ENCODE measurements around the gene OXSR1. TPM values are rescaled to one million over a fixed set of nuclear protein-coding genes. Genes with fewer than 3 reads are reported as not detected.
"Not testable (repeated sequence)": the region's sequence is repeated elsewhere in the genome, so short reads cannot be mapped to it uniquely, and the experiment has no call there.

The OXSR1 gene
- total and polyA plus RNA-seq, 3 experiments from 2014 or later = 16.4 to 60.0 (median 56.3) TPM

DNA sequence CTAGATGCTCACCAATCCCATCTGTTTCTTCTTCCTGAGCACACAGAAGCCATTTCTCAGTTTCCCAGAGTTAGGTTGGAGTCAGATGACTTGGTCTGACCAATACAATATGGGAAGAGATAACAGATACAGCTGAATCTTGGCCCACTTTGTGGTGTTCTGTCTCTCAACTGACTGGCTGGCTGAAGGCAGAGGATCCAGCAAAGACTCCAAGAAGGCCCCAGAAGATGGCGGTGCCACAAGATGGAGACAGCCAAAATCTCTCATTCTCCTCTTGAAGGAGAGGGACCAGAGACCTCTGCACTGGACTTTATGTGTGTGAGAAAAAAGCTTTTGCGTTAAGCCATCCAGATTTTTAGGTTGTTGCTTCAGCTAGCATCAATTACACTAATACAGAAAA lies 8.2 kb upstream of the OXSR1 start:
- Mint-ChIP-seq H3K9me3 (no peaks in the 10 kb centered on the region), H3K4me3 (no peak overlapping the region), H3K36me3 (no peaks in the 10 kb centered on the region), H3K4me1 (peaks cover 2 to 9% (median 8%) of the 10 kb centered on the region in 3 donors), H3K27me3 (no peaks in the 10 kb centered on the region), H3K27ac (peak overlapping the region in 1 of 8 donors; percentile 70)
- Histone ChIP-seq H3K27ac (ENCODE audit: low read depth, low read length) (no peak overlapping the region), H3K4me1 (ENCODE audit: insufficient read depth, low read length) (no peaks in the 10 kb centered on the region), H3K27me3 (ENCODE audit: insufficient read depth, low read length, poor library complexity, severe bottlenecking) (no peaks in the 10 kb centered on the region), H3K9me3 (ENCODE audit: low read length) (no peaks in the 10 kb centered on the region), H3K4me3 (ENCODE audit: low read length) (no peak overlapping the region), H3K36me3 (ENCODE audit: insufficient read depth, low read length) (no peaks in the 10 kb centered on the region)
- DNase-seq = no peak
- POLR2A ChIA-PET = interaction anchor here (1.4 kb wide), 1 partner anchor 9 kb away, joined by 3 read pairs; no protein-coding TSS in a partner anchor
- CTCF ChIA-PET = interaction anchor here (0.7 to 0.9 kb wide), 2 partner anchors 15 to 190 kb away, joined by 3 read pairs; no protein-coding TSS in a partner anchor

DNA sequence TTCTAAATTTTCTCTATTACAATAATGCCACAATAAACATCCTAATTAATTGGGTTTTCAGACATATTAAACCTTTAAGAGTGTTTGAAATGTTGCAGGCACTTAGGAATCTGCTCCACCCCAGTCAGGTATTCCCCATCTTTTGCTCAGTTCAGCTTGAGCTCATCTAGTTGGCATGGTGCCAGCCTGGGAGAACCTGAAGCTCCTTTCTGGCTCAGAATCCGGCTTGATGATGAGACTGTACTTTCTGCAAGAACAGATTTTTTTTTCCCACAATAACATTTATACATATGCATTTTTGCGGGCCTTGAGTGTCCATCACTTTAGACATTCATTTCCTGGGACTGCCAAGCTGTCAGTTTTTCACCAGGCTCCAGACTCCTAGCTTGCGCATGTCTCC lies 7.7 kb upstream of the OXSR1 start:
- no peaks in the 10 kb centered on the region for H3K27me3 ChIP-seq (ENCODE audit: insufficient read depth, low read length, poor library complexity, severe bottlenecking)
- no peaks in the 10 kb centered on the region for H3K4me1 ChIP-seq (ENCODE audit: insufficient read depth, low read length)
- H3K36me3 ChIP-seq (ENCODE audit: insufficient read depth, low read length) = no peaks in the 10 kb centered on the region
- H3K36me3 Mint-ChIP-seq = no peaks in the 10 kb centered on the region
- no peak overlapping the region for H3K4me3 ChIP-seq (ENCODE audit: low read length)
- no peak overlapping the region for H3K27ac ChIP-seq (ENCODE audit: low read depth, low read length)
- no peaks in the 10 kb centered on the region for H3K9me3 Mint-ChIP-seq
- no peaks in the 10 kb centered on the region for H3K9me3 ChIP-seq (ENCODE audit: low read length)
- H3K4me3 Mint-ChIP-seq = no peak overlapping the region
- DNase-seq = no peak
- no peaks in the 10 kb centered on the region for H3K27me3 Mint-ChIP-seq
- peaks cover 2 to 6% (median 3%) of the 10 kb centered on the region in 3 donors for H3K4me1 Mint-ChIP-seq
- H3K27ac Mint-ChIP-seq = peak overlapping the region in 1 of 8 donors; percentile 32
- ChIA-PET POLR2A (interaction anchor here (1.4 kb wide), 1 partner anchor 9 kb away, joined by 3 read pairs; no protein-coding TSS in a partner anchor), CTCF (no interaction called here)

- no peaks in the 10 kb centered on the region for H3K27me3 ChIP-seq (ENCODE audit: insufficient read depth, low read length, poor library complexity, severe bottlenecking)
- Mint-ChIP-seq H3K4me1 (peaks cover 0 to under 1% (median 0%) of the 10 kb centered on the region in 3 donors), H3K27ac (no peak overlapping the region), H3K4me3 (no peak overlapping the region), H3K9me3 (no peaks in the 10 kb centered on the region), H3K36me3 (no peaks in the 10 kb centered on the region), H3K27me3 (no peaks in the 10 kb centered on the region)
- ChIA-PET POLR2A (interaction anchor here (1.4 kb wide), 1 partner anchor 8 kb away, joined by 3 read pairs; no protein-coding TSS in a partner anchor), CTCF (interaction anchor here (1.2 kb wide), 1 partner anchor 19 kb away, joined by 3 read pairs; no protein-coding TSS in a partner anchor)
- H3K4me1 ChIP-seq (ENCODE audit: insufficient read depth, low read length) = no peaks in the 10 kb centered on the region
- no peak overlapping the region for H3K4me3 ChIP-seq (ENCODE audit: low read length)
- H3K36me3 ChIP-seq (ENCODE audit: insufficient read depth, low read length) = no peaks in the 10 kb centered on the region
- no peaks in the 10 kb centered on the region for H3K9me3 ChIP-seq (ENCODE audit: low read length)
- no peak overlapping the region for H3K27ac ChIP-seq (ENCODE audit: low read depth, low read length)
- no peak for DNase-seq
These were observed 6.9 kb upstream of the OXSR1 start for GRCh38 chr3:38158472-38158871.

DNA sequence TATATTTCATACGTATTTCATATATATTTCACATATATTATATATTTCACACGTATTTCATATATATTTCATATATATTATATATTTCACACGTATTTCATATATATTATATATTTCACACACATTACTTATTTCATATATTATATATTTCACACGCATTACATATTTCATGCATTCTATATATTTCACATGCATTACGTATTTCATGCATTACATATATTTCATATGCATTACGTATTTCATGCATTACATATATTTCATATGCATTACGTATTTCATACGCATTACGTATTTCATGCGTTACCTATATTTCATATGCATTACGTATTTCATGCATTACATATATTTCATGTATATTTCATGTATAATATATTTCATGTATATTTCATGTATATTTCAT lies 4.6 kb upstream of the OXSR1 start:
- H3K27ac Mint-ChIP-seq; H3K9me3 Mint-ChIP-seq; DNase-seq; H3K4me1 ChIP-seq (ENCODE audit: insufficient read depth, low read length); POLR2A ChIA-PET; H3K27ac ChIP-seq (ENCODE audit: low read depth, low read length); H3K4me3 ChIP-seq (ENCODE audit: low read length); H3K27me3 ChIP-seq (ENCODE audit: insufficient read depth, low read length, poor library complexity, severe bottlenecking); H3K4me3 Mint-ChIP-seq; H3K36me3 ChIP-seq (ENCODE audit: insufficient read depth, low read length); H3K9me3 ChIP-seq (ENCODE audit: low read length); H3K27me3 Mint-ChIP-seq; CTCF ChIA-PET: not testable (repeated sequence)
- H3K36me3 Mint-ChIP-seq = peaks cover 0 to 10% (median 0%) of the 10 kb centered on the region in 3 donors
- H3K4me1 Mint-ChIP-seq = peaks cover 7 to 16% (median 9%) of the 10 kb centered on the region in 3 donors

DNA sequence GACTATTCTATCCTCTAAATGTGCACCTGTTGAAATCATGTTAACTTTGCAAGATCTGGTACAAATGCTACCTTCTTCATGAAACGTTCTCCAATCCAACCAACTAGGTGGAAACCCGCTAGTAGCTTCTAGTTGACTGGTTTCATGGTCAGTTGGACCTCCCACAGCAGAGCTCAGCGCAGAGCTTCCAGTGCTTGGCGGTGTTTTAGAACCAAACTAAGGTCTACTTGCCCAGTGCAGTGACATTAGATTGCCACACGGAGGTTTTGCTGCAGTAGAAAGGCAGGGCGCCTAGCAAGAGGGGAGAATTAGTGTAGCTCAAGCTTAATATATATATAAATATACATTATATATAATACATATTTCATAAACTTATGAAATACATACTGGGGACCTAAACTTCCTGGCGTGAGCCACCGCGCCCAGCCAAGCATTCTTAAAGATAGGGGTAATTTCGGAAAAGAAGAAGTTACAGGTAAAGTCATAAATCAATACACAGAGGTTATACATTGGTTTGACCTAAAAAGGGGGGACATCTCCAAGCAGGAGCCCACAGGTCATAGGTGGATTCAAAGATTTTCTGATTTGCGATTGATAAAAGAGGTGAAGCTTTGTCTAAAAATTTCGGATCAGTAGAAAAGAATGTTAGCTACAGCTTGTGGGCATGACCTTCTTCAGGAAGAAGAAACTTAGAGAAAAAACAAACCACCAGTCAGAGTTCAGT lies 2.1 kb upstream of the OXSR1 start:
- H3K36me3 Mint-ChIP-seq = peaks cover 0 to 20% (median 0%) of the 10 kb centered on the region in 3 donors
- H3K4me3 ChIP-seq (ENCODE audit: low read length) = no peak overlapping the region
- H3K27me3 Mint-ChIP-seq = no peaks in the 10 kb centered on the region
- H3K27ac Mint-ChIP-seq = peak overlapping the region; percentile 33 to 100 (median 99)
- H3K36me3 ChIP-seq (ENCODE audit: insufficient read depth, low read length) = no peaks in the 10 kb centered on the region
- POLR2A ChIA-PET = interaction anchor here (0.7 to 4.3 kb wide), 2 partner anchors 26 kb away, joined by 4 to 75 read pairs; partner anchors contain the start of gene ACAA1
- H3K4me3 Mint-ChIP-seq = peak overlapping the region in 5 of 7 donors; percentile 29 to 97 (median 90)
- peak overlapping the region; percentile 100 for H3K27ac ChIP-seq (ENCODE audit: low read depth, low read length)
- H3K9me3 ChIP-seq (ENCODE audit: low read length) = no peaks in the 10 kb centered on the region
- H3K27me3 ChIP-seq (ENCODE audit: insufficient read depth, low read length, poor library complexity, severe bottlenecking) = no peaks in the 10 kb centered on the region
- DNase-seq = peak in 1 of 5 donors; percentile 27
- CTCF ChIA-PET = interaction anchor here (0.8 to 4.5 kb wide), 5 partner anchors 23 to 188 kb away, joined by 3 to 60 read pairs (median 4); partner anchors contain the start of genes ACAA1, MYD88 and XYLB
- peaks cover 31 to 40% (median 32%) of the 10 kb centered on the region in 3 donors for H3K4me1 Mint-ChIP-seq
- peaks cover 30% of the 10 kb centered on the region for H3K4me1 ChIP-seq (ENCODE audit: insufficient read depth, low read length)
- H3K9me3 Mint-ChIP-seq = no peaks in the 10 kb centered on the region

DNA sequence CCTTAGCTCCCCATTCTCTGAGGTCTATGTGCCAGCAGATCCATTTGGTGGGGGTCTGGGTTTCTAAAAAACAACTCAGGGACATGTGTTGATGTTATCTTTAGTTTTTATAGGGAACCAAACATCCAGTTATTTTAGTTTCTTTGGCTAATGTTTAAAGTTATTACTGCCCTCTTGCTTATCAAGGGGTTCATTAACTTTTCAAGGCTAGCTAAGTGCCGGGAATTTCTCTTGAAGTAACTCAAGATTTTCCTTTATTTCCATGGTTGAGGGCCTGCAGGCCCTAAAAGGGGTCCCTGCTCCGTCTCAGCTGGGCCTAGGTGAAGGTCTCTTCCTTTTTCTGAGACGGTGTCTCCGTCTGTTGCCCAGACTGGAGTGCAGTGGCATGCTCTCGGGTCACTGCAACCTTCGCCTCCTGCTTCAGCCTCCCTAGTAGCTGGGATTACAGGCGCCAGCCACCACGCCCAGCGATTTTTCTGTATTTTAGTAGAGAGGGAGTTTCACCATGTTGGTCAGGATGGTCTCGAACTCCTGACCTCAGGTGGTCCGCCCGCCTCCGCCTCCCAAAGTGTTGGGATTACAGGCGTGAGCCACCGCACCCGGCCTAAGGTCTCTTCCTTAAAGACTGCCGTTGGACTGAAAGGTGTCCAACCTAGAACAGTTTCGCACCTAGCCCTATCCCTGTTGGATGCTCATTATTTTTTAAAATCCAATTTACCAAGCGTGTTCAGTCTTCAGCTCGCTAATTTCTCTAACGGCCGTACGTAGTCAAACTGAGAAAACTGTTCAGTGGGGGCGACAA lies 1.3 kb upstream of the OXSR1 start:
- Mint-ChIP-seq H3K27ac (peak overlapping the region; percentile 95 to 100 (median 100)), H3K27me3 (no peaks in the 10 kb centered on the region), H3K36me3 (peaks cover 0 to 20% (median 0%) of the 10 kb centered on the region in 3 donors), H3K4me1 (peaks cover 37 to 47% (median 39%) of the 10 kb centered on the region in 3 donors), H3K9me3 (no peaks in the 10 kb centered on the region), H3K4me3 (peak overlapping the region; percentile 90 to 98 (median 96))
- H3K27ac ChIP-seq (ENCODE audit: low read depth, low read length) = peak overlapping the region; percentile 100
- DNase-seq = no peak
- H3K36me3 ChIP-seq (ENCODE audit: insufficient read depth, low read length) = no peaks in the 10 kb centered on the region
- H3K4me1 ChIP-seq (ENCODE audit: insufficient read depth, low read length) = peaks cover 38% of the 10 kb centered on the region
- peak overlapping the region; percentile 94 for H3K4me3 ChIP-seq (ENCODE audit: low read length)
- ChIA-PET POLR2A (interaction anchor here (1.0 to 4.3 kb wide), 9 partner anchors 10 to 170 kb away, joined by 3 to 75 read pairs (median 5); partner anchors contain the start of genes ACAA1, DLEC1 and MYD88), CTCF (interaction anchor here (0.9 to 4.5 kb wide), 11 partner anchors 8 to 332 kb away, joined by 3 to 60 read pairs (median 5); partner anchors contain the start of genes ACAA1, EXOG, MYD88 and XYLB)
- H3K9me3 ChIP-seq (ENCODE audit: low read length) = no peaks in the 10 kb centered on the region
- no peaks in the 10 kb centered on the region for H3K27me3 ChIP-seq (ENCODE audit: insufficient read depth, low read length, poor library complexity, severe bottlenecking)

GRCh38 chr3:38164643-38164951 lies 740 bp upstream of the OXSR1 start:
- H3K27me3 ChIP-seq (ENCODE audit: insufficient read depth, low read length, poor library complexity, severe bottlenecking) = no peaks in the 10 kb centered on the region
- no peaks in the 10 kb centered on the region for H3K27me3 Mint-ChIP-seq
- peak overlapping the region; percentile 94 for H3K4me3 ChIP-seq (ENCODE audit: low read length)
- H3K9me3 Mint-ChIP-seq = no peaks in the 10 kb centered on the region
- ChIA-PET CTCF (interaction anchor here (0.9 to 4.5 kb wide), 10 partner anchors 9 to 332 kb away, joined by 3 to 60 read pairs (median 5); partner anchors contain the start of genes ACAA1, EXOG, MYD88 and XYLB), POLR2A (interaction anchor here (1.0 to 4.3 kb wide), 10 partner anchors 10 to 170 kb away, joined by 3 to 75 read pairs (median 5); partner anchors contain the start of genes ACAA1, DLEC1 and MYD88)
- H3K27ac ChIP-seq (ENCODE audit: low read depth, low read length) = peak overlapping the region; percentile 100
- H3K4me1 Mint-ChIP-seq = peaks cover 42 to 53% (median 45%) of the 10 kb centered on the region in 3 donors
- H3K4me3 Mint-ChIP-seq = peak overlapping the region; percentile 90 to 98 (median 96)
- H3K4me1 ChIP-seq (ENCODE audit: insufficient read depth, low read length) = peaks cover 39% of the 10 kb centered on the region
- H3K36me3 ChIP-seq (ENCODE audit: insufficient read depth, low read length) = no peaks in the 10 kb centered on the region
- peak overlapping the region; percentile 95 to 100 (median 100) for H3K27ac Mint-ChIP-seq
- H3K36me3 Mint-ChIP-seq = peaks cover 0 to 20% (median 0%) of the 10 kb centered on the region in 3 donors
- no peak for DNase-seq
- no peaks in the 10 kb centered on the region for H3K9me3 ChIP-seq (ENCODE audit: low read length)

All from CD8-positive, alpha-beta memory T cell (primary cell).